ENCODE measurements around the gene NFE2L1.

DNA sequence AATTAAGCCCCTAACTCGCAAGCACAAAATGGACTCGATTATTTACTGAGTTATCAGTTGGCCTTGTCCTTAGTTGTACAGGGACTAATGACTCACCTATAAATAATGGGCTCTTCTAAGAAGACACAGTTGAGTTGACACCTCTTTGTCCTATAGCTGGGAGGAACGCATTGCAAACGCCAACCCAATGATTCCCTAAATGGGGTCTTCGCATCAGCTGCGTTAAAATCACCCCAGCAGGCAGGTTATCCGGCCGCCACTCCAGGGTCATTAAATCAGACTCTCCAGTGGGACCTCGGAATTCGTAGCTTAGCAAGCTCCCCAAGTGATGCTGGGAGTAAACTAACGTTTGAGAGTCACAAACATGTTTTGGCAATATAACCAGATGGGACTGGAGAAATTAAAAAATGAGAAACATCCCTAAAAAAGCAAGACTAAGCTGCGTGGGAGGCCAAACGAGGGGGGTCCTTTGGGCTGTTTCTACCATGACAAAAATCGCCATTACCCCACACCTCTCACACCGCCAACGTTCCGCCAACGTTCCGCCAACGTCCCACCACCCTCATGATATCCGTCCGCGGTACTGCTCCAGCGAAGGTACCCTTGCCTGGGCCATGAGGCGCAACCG, 932 bp upstream of the NFE2L1 start:
- TF ChIP-seq FOXM1 (IDR thresholded peaks at IDR 0.05; ENCODE audit: borderline replicate concordance) = no peak
- no peak for TF ChIP-seq TARDBP (IDR thresholded peaks at IDR 0.05)
- no peak for TF ChIP-seq ELF4 (IDR thresholded peaks at IDR 0.05)
- TF ChIP-seq, protein P1, sequence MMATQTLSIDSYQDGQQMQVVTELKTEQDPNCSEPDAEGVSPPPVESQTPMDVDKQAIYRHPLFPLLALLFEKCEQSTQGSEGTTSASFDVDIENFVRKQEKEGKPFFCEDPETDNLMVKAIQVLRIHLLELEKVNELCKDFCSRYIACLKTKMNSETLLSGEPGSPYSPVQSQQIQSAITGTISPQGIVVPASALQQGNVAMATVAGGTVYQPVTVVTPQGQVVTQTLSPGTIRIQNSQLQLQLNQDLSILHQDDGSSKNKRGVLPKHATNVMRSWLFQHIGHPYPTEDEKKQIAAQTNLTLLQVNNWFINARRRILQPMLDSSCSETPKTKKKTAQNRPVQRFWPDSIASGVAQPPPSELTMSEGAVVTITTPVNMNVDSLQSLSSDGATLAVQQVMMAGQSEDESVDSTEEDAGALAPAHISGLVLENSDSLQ (IDR thresholded peaks at IDR 0.05) = no peak
- TF ChIP-seq SP1 (IDR thresholded peaks at IDR 0.05) = no peak
- no peak for TF ChIP-seq FOXA1 (IDR thresholded peaks at IDR 0.05)
- no peak for TF ChIP-seq LEF1 (IDR thresholded peaks at IDR 0.05; ENCODE audit: borderline replicate concordance)
- no peak for TF ChIP-seq HDGF (IDR thresholded peaks at IDR 0.05; ENCODE audit: borderline replicate concordance)
- TF ChIP-seq FOXK2 (IDR thresholded peaks at IDR 0.05) = no peak
- TF ChIP-seq BHLHE40 (IDR thresholded peaks at IDR 0.05; ENCODE audit: borderline replicate concordance) = no peak
- TF ChIP-seq CTBP1 (IDR thresholded peaks at IDR 0.05; ENCODE audit: borderline replicate concordance) = no peak
